Ureter (tissue), 1 donor: ENCODE data around the gene ATP6V1B1. TPM values are rescaled to one million over a fixed set of nuclear protein-coding genes. Genes with fewer than 3 reads are reported as not detected.

ENCODE experiments used
- DNase-seq: peaks from one replicate; pipeline ENCODE4 v3.0.0-alpha.2; 2020; ENCODE audit warnings: low spot score
- total RNA-seq: library from RNA; stranded (reverse); gene quantifications from one replicate; pipeline ENCODE4 v1.2.4, GENCODE V29; 2023
- donor health status: DM: yes; HTN: yes; CAD: no.

The ATP6V1B1 gene
- total RNA-seq, 1 donor from 2014 or later: 2.4 TPM

DNA sequence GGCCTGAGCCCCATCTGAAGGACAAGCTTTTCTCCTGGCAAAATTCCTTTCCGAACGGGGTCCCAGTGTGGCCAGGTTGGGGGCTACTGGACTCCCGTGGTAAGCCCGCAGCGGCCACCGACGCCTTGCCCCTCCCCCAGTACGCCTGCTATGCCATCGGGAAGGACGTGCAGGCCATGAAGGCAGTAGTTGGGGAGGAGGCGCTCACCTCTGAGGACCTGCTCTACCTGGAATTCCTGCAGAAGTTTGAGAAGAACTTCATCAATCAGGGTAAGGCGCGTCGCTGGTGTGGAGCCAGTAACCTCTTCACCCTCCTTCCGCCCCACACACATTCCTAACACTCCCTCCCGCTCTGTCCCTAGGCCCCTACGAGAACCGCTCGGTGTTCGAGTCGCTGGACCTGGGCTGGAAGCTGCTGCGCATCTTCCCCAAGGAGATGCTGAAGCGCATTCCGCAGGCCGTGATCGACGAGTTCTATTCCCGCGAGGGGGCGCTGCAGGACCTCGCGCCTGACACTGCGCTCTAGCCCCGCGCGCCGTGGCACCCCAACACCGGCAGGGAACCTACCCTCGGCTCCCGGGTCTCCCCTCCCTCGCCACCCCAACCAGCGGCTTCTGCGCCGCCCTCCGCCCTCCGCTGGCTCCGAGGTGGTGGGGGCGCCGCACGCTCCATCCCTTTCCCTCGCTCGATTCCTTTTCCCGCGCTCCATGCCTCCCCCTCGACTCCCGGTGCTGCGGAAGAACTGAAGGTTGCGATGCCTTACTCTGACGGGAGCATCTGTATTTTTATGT lies 29.1 kb downstream of the ATP6V1B1 start:
- peak; percentile 70 for DNase-seq

GRCh38 chr2:70965506-70965905 lies 29.8 kb downstream of the ATP6V1B1 start:
- no peak for DNase-seq

DNA sequence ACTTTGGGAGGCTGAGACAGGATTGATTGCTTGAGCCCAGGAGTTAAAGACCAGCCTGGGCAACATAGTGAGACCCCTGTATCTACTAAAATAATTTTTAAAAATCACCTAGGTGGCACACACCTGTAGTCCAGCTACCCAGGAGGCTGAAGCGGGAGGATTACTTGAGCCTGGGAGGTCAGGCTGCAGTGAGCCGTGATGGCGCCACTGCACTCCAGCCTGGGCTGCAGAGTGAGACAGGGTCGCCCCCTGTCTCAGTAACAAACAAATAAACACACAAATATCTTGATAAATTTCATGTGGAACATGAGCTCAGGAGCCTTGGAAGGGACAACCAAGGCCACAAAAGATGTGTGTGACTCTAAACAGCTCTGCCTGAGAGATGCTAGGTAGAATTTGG lies 31.0 kb downstream of the ATP6V1B1 start:
- no peak for DNase-seq

- DNase-seq: no peak
These were observed 31.5 kb downstream of the ATP6V1B1 start for GRCh38 chr2:70967189-70967588.

DNA sequence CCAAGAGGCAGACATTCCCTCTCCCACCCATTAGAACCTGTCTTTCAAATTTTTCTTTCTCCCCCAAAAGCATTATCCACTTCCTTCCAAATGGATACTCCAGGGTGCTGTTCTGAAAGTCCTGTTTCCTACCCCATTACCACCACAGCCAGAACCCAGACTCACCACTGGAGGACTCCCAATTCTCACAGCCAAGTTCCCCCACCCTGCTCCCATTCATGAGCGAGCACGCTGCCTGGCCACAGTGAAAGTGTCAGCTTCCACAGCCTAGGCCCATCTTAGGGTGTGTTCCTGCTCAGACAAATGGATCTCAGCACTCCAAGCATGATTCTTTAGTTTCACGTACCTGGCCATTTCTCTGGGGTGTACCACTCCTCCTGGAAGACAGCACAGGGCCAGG lies 38.9 kb downstream of the ATP6V1B1 start:
- no peak for DNase-seq

GRCh38 chr2:70975237-70975636 lies 39.5 kb downstream of the ATP6V1B1 start:
- DNase-seq: no peak

- DNase-seq: no peak
These were observed 42.0 kb downstream of the ATP6V1B1 start for GRCh38 chr2:70977605-70978205.

GRCh38 chr2:70978341-70979179 lies 42.9 kb downstream of the ATP6V1B1 start, which contains the start of gene ANKRD53:
Gene ANKRD53 (plus strand): TSS chr2:70978630. CDS start chr2:70978646, 16 bp downstream.
- DNase-seq: no peak

DNA sequence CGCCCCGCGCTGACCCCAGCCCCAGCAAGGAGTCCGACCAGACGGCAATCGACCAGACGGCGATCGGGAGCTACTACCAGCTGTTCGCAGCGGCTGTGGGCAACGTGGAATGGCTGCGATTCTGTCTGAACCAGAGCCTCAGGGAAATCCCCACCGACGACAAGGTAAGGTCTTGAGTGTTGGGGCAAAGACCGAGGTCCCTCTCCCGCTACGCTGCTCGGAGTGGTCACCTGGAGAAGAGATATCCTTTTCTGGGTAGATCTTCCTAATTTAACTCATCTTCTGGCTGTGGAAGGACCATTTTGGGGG lies 43.4 kb downstream of the ATP6V1B1 start:
- no peak for DNase-seq

GRCh38 chr2:70979626-70980025 lies 43.9 kb downstream of the ATP6V1B1 start:
- DNase-seq: no peak

DNA sequence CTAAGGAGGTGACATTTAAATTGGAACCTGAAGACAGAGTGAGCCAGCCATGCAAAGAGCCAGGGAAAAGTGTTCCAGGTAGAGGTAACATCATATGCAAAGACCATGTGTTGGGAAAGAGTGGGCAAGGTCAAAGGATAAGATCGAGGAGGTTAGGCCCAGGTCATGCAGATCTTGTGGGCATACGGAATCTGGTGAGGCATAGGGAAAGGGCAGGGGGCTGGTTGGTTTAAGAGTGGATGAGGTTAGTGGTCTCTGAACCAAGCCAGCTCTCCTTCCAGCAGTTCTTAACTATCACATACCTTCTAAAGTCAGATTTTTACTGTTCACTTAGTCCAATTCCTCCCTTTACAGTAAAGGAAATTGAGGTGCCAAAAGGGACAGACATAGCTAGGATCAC lies 45.7 kb downstream of the ATP6V1B1 start:
- DNase-seq: peak; percentile 12

- DNase-seq: peak; percentile 41
These were observed 46.4 kb downstream of the ATP6V1B1 start for GRCh38 chr2:70981866-70982810.

- peak; percentile 8 for DNase-seq
These were observed 47.3 kb downstream of the ATP6V1B1 start for GRCh38 chr2:70982971-70983370.

DNA sequence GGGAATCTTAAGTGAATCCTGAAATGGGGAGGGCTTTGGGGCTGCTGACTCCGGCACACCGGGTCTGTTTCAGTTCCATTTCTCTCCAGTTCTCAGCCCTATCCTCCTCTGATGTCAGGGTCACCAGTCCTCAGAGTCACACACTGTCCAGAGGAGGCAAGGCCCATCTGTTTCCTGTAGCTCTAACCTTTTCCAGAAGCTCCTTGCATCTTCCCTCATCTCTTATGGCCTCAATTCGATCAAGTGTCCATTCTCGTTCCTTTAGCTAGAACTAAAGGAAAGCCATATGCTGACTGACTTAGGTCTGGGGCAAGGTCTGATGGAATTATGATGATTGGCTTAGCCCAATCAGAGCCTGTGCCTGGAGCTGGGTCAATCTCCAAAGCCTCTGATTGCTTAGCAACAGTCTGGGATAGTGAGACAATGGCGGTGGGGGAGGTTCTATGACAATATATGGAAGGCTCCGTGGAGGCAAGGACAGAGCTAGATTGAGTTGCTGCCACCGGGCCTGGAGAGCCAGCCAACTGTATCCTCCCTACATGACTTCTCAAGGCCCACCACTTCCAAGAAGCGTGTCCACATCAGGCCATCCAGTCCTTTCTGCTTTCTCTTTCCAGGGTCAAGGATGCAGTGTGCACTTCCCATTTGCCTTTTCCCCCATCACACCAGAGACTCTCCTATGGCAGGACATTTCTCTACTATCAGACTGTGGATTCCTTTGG lies 48.0 kb downstream of the ATP6V1B1 start:
- peak; percentile 23 for DNase-seq

GRCh38 chr2:70984228-70984575 lies 48.5 kb downstream of the ATP6V1B1 start:
- no peak for DNase-seq

DNA sequence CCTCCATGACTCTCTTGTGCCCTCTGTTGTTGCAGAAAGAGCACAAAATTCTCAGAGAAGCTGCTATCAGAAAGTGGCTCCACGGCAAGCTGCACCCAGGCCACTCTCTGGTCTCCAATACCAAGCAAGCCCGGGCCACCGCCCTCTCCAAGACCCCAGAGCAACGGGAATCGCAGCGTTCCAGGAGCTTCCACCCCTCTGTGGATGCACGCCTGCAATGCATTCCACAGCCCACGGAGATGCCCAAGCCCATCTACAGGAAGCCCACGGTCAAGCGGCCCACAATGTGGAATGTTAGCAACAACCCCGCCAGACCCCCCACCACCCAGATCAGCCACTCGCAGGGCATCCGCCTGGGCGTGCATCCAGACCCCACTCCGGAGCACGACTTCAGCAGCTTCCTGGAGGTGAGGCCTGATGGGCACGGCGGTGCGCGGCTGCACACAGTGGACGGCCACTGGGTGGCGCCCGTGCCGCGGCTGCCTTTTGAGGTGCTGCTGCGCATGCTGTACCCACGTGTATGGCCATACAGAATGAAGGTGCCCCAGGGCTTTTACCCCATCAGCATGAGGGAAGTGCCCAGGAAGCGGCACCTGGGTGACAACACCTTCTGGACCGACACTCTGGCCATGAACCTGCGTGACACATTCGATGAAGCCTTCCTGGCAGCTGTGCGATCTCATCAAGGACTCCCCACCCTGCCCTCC lies 49.0 kb downstream of the ATP6V1B1 start:
- peak; percentile 49 for DNase-seq

GRCh38 chr2:70985283-70985688 lies 49.6 kb downstream of the ATP6V1B1 start:
- DNase-seq: peak; percentile 44

DNA sequence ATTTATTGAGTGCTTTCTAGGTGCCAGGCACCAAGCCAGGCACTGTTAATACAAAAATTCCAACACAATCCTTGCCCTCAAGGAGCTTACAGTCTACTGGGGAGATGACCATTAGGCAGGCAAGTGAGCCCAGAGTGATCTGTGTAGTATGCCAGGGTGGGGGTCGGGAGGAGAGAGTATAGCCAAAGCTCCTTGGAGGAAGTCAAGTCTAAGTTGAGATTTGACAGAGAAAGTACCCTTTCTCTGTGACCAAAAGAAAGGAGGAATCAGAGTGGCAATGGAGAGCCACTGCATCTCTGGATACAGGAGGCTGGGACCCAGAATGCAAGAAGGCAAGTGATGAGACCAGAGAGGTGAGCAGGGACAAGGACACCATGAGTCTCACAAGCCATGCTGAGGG lies 50.3 kb downstream of the ATP6V1B1 start:
- peak; percentile 15 for DNase-seq

GRCh38 chr2:70986499-70987189 lies 50.9 kb downstream of the ATP6V1B1 start:
- DNase-seq: peak; percentile 18

GRCh38 chr2:70987386-70987785 lies 51.7 kb downstream of the ATP6V1B1 start:
- no peak for DNase-seq
